Measurements from ENCODE around the gene ZNF213. TPM values are rescaled to one million over a fixed set of nuclear protein-coding genes. Genes with fewer than 3 reads are reported as not detected.

ZNF213 gene
- total RNA-seq, 1 donor from 2014 or later, result 13.4 TPM

- peak overlapping the region; percentile 94 for H3K27ac Mint-ChIP-seq (ENCODE audit: unreplicated experiment)
- peak overlapping the region; percentile 83 for H3K4me3 Mint-ChIP-seq (ENCODE audit: unreplicated experiment)
- DNase-seq (ENCODE audit: extremely low spot score, unreplicated experiment), result peak; percentile 99
- TF ChIP-seq CTCF (IDR thresholded peaks at IDR 0.05), result no peak
- peaks cover 27% of the 10 kb centered on the region for H3K4me1 Mint-ChIP-seq (ENCODE audit: unreplicated experiment)
- no peaks in the 10 kb centered on the region for H3K27me3 Mint-ChIP-seq (ENCODE audit: unreplicated experiment)
- no peaks in the 10 kb centered on the region for H3K9me3 Mint-ChIP-seq (ENCODE audit: unreplicated experiment)
- no peaks in the 10 kb centered on the region for H3K36me3 Mint-ChIP-seq (ENCODE audit: unreplicated experiment)
Observed at GRCh38 chr16:3150346-3151218, 15.8 kb downstream of the ZNF213 start.

- Mint-ChIP-seq H3K9me3 (ENCODE audit: unreplicated experiment) (no peaks in the 10 kb centered on the region), H3K27me3 (ENCODE audit: unreplicated experiment) (no peaks in the 10 kb centered on the region), H3K4me1 (ENCODE audit: unreplicated experiment) (peaks cover 28% of the 10 kb centered on the region), H3K36me3 (ENCODE audit: unreplicated experiment) (no peaks in the 10 kb centered on the region), H3K4me3 (ENCODE audit: unreplicated experiment) (peak overlapping the region; percentile 80), H3K27ac (ENCODE audit: unreplicated experiment) (peak overlapping the region; percentile 90)
- DNase-seq (ENCODE audit: extremely low spot score, unreplicated experiment), result no peak
- TF ChIP-seq CTCF (IDR thresholded peaks at IDR 0.05), result no peak
Observed at GRCh38 chr16:3152027-3152276, 17.1 kb downstream of the ZNF213 start.

- peaks cover 33% of the 10 kb centered on the region for H3K4me1 Mint-ChIP-seq (ENCODE audit: unreplicated experiment)
- H3K27me3 Mint-ChIP-seq (ENCODE audit: unreplicated experiment), result no peaks in the 10 kb centered on the region
- TF ChIP-seq CTCF (IDR thresholded peaks at IDR 0.05), result peak; percentile 57
- peak overlapping the region; percentile 80 for H3K4me3 Mint-ChIP-seq (ENCODE audit: unreplicated experiment)
- no peaks in the 10 kb centered on the region for H3K9me3 Mint-ChIP-seq (ENCODE audit: unreplicated experiment)
- H3K36me3 Mint-ChIP-seq (ENCODE audit: unreplicated experiment), result no peaks in the 10 kb centered on the region
- peak; percentile 95 for DNase-seq (ENCODE audit: extremely low spot score, unreplicated experiment)
- peak overlapping the region; percentile 90 for H3K27ac Mint-ChIP-seq (ENCODE audit: unreplicated experiment)
Observed at GRCh38 chr16:3152277-3152990, 17.6 kb downstream of the ZNF213 start.

GRCh38 chr16:3152991-3153368, 18.2 kb downstream of the ZNF213 start:
- Mint-ChIP-seq H3K27ac (ENCODE audit: unreplicated experiment) (peak overlapping the region; percentile 90), H3K4me3 (ENCODE audit: unreplicated experiment) (peak overlapping the region; percentile 80), H3K27me3 (ENCODE audit: unreplicated experiment) (no peaks in the 10 kb centered on the region), H3K9me3 (ENCODE audit: unreplicated experiment) (no peaks in the 10 kb centered on the region), H3K36me3 (ENCODE audit: unreplicated experiment) (no peaks in the 10 kb centered on the region), H3K4me1 (ENCODE audit: unreplicated experiment) (peaks cover 38% of the 10 kb centered on the region)
- no peak for DNase-seq (ENCODE audit: extremely low spot score, unreplicated experiment)
- TF ChIP-seq CTCF (IDR thresholded peaks at IDR 0.05), result no peak

GRCh38 chr16:3155181-3155580, 20.4 kb downstream of the ZNF213 start:
- Mint-ChIP-seq H3K27ac (ENCODE audit: unreplicated experiment) (no peak overlapping the region), H3K4me3 (ENCODE audit: unreplicated experiment) (no peak overlapping the region), H3K4me1 (ENCODE audit: unreplicated experiment) (peaks cover 35% of the 10 kb centered on the region), H3K27me3 (ENCODE audit: unreplicated experiment) (no peaks in the 10 kb centered on the region), H3K36me3 (ENCODE audit: unreplicated experiment) (no peaks in the 10 kb centered on the region), H3K9me3 (ENCODE audit: unreplicated experiment) (no peaks in the 10 kb centered on the region)
- TF ChIP-seq CTCF (IDR thresholded peaks at IDR 0.05), result no peak
- no peak for DNase-seq (ENCODE audit: extremely low spot score, unreplicated experiment)
